HEK293T (cell line): ENCODE data around the gene L3MBTL4.

ENCODE experiments used
- ARNT ChIP-seq: fragments of 450-650 bp; IDR thresholded peaks from 2 replicates; pipeline ENCODE4 v1.6.1; 2017; ENCODE audit warnings: mild to moderate bottlenecking
- BHLHE40 ChIP-seq: fragments of 450-650 bp; IDR thresholded peaks from 2 replicates; pipeline ENCODE4 v1.6.1; 2016; ENCODE audit warnings: mild to moderate bottlenecking, moderate library complexity, borderline replicate concordance
- CTBP1 ChIP-seq: fragments of 450-650 bp; IDR thresholded peaks from 2 replicates; pipeline ENCODE4 v1.6.1; 2016; ENCODE audit warnings: borderline replicate concordance
- ELF4 ChIP-seq: fragments of 450-650 bp; IDR thresholded peaks from 2 replicates; pipeline ENCODE4 v1.6.1; 2017; ENCODE audit warnings: antibody characterized with exemption
- FOXA1 ChIP-seq: fragments of 450-650 bp; IDR thresholded peaks from 2 replicates; pipeline ENCODE4 v1.6.1; 2016; ENCODE audit warnings: mild to moderate bottlenecking
- HDGF ChIP-seq: fragments of 450-650 bp; IDR thresholded peaks from 2 replicates; pipeline ENCODE4 v1.6.1; 2017; ENCODE audit warnings: antibody characterized with exemption, borderline replicate concordance
- LEF1 ChIP-seq: fragments of 450-650 bp; IDR thresholded peaks from 2 replicates; pipeline ENCODE4 v1.6.1; 2017; ENCODE audit warnings: mild to moderate bottlenecking, borderline replicate concordance
- NFRKB ChIP-seq: fragments of 450-650 bp; IDR thresholded peaks from 2 replicates; pipeline ENCODE4 v1.6.1; 2016; ENCODE audit warnings: mild to moderate bottlenecking, moderate library complexity
- PKNOX1 ChIP-seq: fragments of 450-650 bp; IDR thresholded peaks from 2 replicates; pipeline ENCODE4 v1.6.1; 2016
- SP1 ChIP-seq: fragments of 450-650 bp; IDR thresholded peaks from 2 replicates; pipeline ENCODE4 v1.6.1; 2017
- SUZ12 ChIP-seq: fragments of 450-650 bp; IDR thresholded peaks from 2 replicates; pipeline ENCODE4 v1.6.1; 2016; ENCODE audit warnings: mild to moderate bottlenecking
- TARDBP ChIP-seq: fragments of 450-650 bp; IDR thresholded peaks from 2 replicates; pipeline ENCODE4 v1.6.1; 2016

- TF ChIP-seq TARDBP = no peak
- TF ChIP-seq ELF4 = no peak
- no peak for TF ChIP-seq BHLHE40
- TF ChIP-seq SP1 = no peak
- TF ChIP-seq PKNOX1 = no peak
- no peak for TF ChIP-seq ARNT
- TF ChIP-seq SUZ12 = no peak
- no peak for TF ChIP-seq NFRKB
- no peak for TF ChIP-seq FOXA1
- TF ChIP-seq HDGF = no peak
- TF ChIP-seq LEF1 = no peak
- TF ChIP-seq CTBP1 = no peak
Measured at GRCh38 chr18:5964108-5964507, 450.6 kb downstream of the L3MBTL4 start.
